K562 (cell line): Measurements from ENCODE around the gene TMC4. TPM values are rescaled to one million over a fixed set of nuclear protein-coding genes. Genes with fewer than 3 reads are reported as not detected.
A peak's percentile ranks its signal among the peaks of the same experiment; 100 is the strongest.

Experiments
- CREBBP ChIP-seq: IDR thresholded peaks from one replicate; pipeline ENCODE4 v1.6.1; 2012; ENCODE audit warnings: low read depth, mild to moderate bottlenecking, control low read depth, inconsistent platforms, low read length
- ESRRB ChIP-seq: fragments of 250-450 bp; sonication (Bioruptor Pico); IDR thresholded peaks from 2 replicates; pipeline ENCODE4 v1.5.0; 2020; ENCODE audit warnings: mild to moderate bottlenecking, moderate library complexity, borderline replicate concordance
- FOXP1 ChIP-seq: sonication (generic); formaldehyde crosslinking; IDR thresholded peaks from 2 replicates; pipeline ENCODE4 v1.8.0; 2022; ENCODE audit warnings: mild to moderate bottlenecking, missing genetic modification reagents
- MECOM ChIP-seq: fragments of 250-450 bp; sonication (Bioruptor Pico); IDR thresholded peaks from 2 replicates; pipeline ENCODE4 v1.8.0; 2022; ENCODE audit warnings: inconsistent platforms
- NR2F6 ChIP-seq: fragments of 450-650 bp; formaldehyde crosslinking; IDR thresholded peaks from 2 replicates; pipeline ENCODE4 v1.4.0; 2020; ENCODE audit warnings: mild to moderate bottlenecking
- POLR2G ChIP-seq: fragments of 200-400 bp; formaldehyde crosslinking; IDR thresholded peaks from 2 replicates; pipeline ENCODE4 v1.6.1; 2017; ENCODE audit warnings: low read depth, mild to moderate bottlenecking, antibody characterized with exemption, low read length, moderate library complexity
- SREBF1 ChIP-seq: fragments of 150-350 bp; IDR thresholded peaks from 2 replicates; pipeline ENCODE4 v1.6.1; 2014; ENCODE audit warnings: antibody characterized with exemption, low read depth, low read length, borderline replicate concordance
- SRSF7 ChIP-seq: fragments of 200-400 bp; formaldehyde crosslinking; optimal IDR thresholded peaks from 2 replicates; pipeline ENCODE3; 2017; ENCODE audit warnings: mild to moderate bottlenecking, low read depth, low read length
- TCFL5 ChIP-seq: fragments of 250-450 bp; sonication (Bioruptor Pico); conservative IDR thresholded peaks from 2 replicates; pipeline ENCODE4 v1.6.1; 2021; ENCODE audit warnings: mild to moderate bottlenecking, moderate library complexity, matching md5 sums
- THAP12 ChIP-seq: fragments of 250-450 bp; sonication (Bioruptor Pico); IDR thresholded peaks from 2 replicates; pipeline ENCODE4 v1.9.0; 2021; ENCODE audit warnings: mild to moderate bottlenecking, inconsistent platforms
- USF2 ChIP-seq: sonication (generic); formaldehyde crosslinking; IDR thresholded peaks from 2 replicates; pipeline ENCODE4 v1.5.0; 2020; ENCODE audit warnings: missing genetic modification reagents
- ZBTB11 ChIP-seq, 3 experiments: fragments of 200-800 bp in 1 of 3; fragments of 250-450 bp in 1 of 3; fragments of 450-650 bp in 1 of 3; sonication (Bioruptor Pico) in 1 of 3; sonication (Bioruptor generic) in 1 of 3; formaldehyde crosslinking in 1 of 3; IDR thresholded peaks; 2 replicates each; pipeline versions ENCODE4 v1.6.1 to v1.8.0; 2016 to 2022; ENCODE audit warnings: mild to moderate bottlenecking in 2 of 3, missing genetic modification characterization in 2 of 3, missing compliant biosample characterization in 1 of 3, moderate library complexity in 1 of 3
- ZMIZ1 ChIP-seq, 2 experiments: fragments of 150-350 bp in 1 of 2; IDR thresholded peaks; 2 replicates each; pipeline ENCODE4 v1.6.1; 2012 to 2016; ENCODE audit warnings: low read depth in 2 of 2, low read length in 2 of 2, mild to moderate bottlenecking in 1 of 2, moderate library complexity in 1 of 2
- ZNF134 ChIP-seq: fragments of 250-450 bp; sonication (Bioruptor Pico); conservative IDR thresholded peaks from 2 replicates; pipeline ENCODE4 v1.4.0; 2020
- ZNF174 ChIP-seq: fragments of 250-450 bp; sonication (Bioruptor Pico); IDR thresholded peaks from 2 replicates; pipeline ENCODE4 v1.4.0; 2020; ENCODE audit warnings: mild to moderate bottlenecking
- ZNF561 ChIP-seq: fragments of 450-650 bp; formaldehyde crosslinking; conservative IDR thresholded peaks from 2 replicates; pipeline ENCODE4 v1.4.0; 2020; ENCODE audit warnings: mild to moderate bottlenecking, moderate library complexity
- polyA plus RNA-seq, 8 experiments: library from polyadenylated mRNA; depleted of rRNA in 4 of 8; stranded (reverse) in 5 of 8; unstranded in 3 of 8; fragments of >200 nt; fragmentation: Nextera tagmentation in 2 of 8; fragmentation: Illumina TruSeq in 1 of 8; extraction: Ambion mirVana in 2 of 8; extraction: Trizol in 1 of 8; gene quantifications; 2 replicates each; pipeline versions ENCODE4 v1.2.1 to v1.2.3, GENCODE V29; 2011 to 2014; ENCODE audit warnings: inconsistent platforms in 1 of 8, missing spikeins in 1 of 8
- total RNA-seq, 7 experiments: library from RNA; depleted of rRNA in 6 of 7; stranded (reverse); fragments of >200 nt in 6 of 7; fragmentation: Illumina TruSeq in 2 of 7; extraction: Trizol in 2 of 7; gene quantifications; 2 replicates each; pipeline versions ENCODE4 v1.2.1 to v1.2.3, GENCODE V29; 2011 to 2021; ENCODE audit warnings: low replicate concordance in 1 of 7

The TMC4 gene
- total and polyA plus RNA-seq, 9 of the 15 experiments (the other 6 are each of a cell fraction or from before 2014, with no cell fraction given): 0.12 to 0.79 (median 0.36) TPM; not detected in 2

GRCh38 chr19:54209811-54210494 is 37.0 kb upstream of the TMC4 start (continued):
- TF ChIP-seq ZBTB11 (CRISPR knock-in tag; IDR thresholded peaks at IDR 0.05) (no peak), ZNF174 (no peak), ZMIZ1 (IDR thresholded peaks at IDR 0.05; ENCODE audit: low read depth in 2 of 2, low read length in 2 of 2) (peak in 1 of 2 experiments; percentile 72; a peak in 1 of 4 replicates), TCFL5 (no peak), MECOM (CRISPR knock-in tag) (no peak), SREBF1 (peak; percentile 49; the same call in 1 of the 2 replicates), ZNF134 (CRISPR knock-in tag) (no peak), USF2 (CRISPR knock-in tag) (no peak), ZNF561 (CRISPR knock-in tag) (no peak), FOXP1 (CRISPR knock-in tag) (no peak), THAP12 (no peak), NR2F6 (no peak), POLR2G (no peak), ESRRB (CRISPR knock-in tag) (no peak), SRSF7 (no peak), CREBBP (no peak)
